Measurements from ENCODE around the gene PCSK4.

Gene PCSK4

DNA sequence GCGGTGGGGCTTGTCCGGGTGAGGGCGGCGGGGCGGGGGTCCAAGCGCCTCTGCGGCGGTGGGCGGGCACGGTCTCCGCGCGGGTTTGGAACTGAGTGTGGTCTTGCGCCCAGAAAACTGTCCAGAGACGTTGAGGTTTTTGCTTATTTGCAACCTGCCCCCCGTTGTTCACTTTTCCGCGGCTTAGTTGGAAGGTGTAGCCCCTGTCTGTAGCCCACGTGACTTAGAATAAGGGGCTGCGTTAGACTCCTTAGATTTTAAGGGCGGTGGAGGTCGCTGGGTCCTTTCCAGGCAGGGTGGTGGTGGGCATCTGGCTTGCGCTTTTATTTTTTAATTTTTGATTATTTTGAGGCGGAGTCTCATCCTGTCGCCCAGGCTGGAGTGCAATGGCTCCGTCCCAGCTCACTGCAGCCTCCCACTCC lies 51.2 kb downstream of the PCSK4 start:
- no peak for DNase-seq (ENCODE audit: low read depth in 2 of 2)
- H3K4me3 ChIP-seq (replicated peaks in 1 of 2; ENCODE audit: low read depth in 2 of 2, low read length in 2 of 2) = peak overlapping the region; percentile 76 to 90
- TF ChIP-seq CTCF (IDR thresholded peaks at IDR 0.05; ENCODE audit: low read depth, low read length) = no peak

DNA sequence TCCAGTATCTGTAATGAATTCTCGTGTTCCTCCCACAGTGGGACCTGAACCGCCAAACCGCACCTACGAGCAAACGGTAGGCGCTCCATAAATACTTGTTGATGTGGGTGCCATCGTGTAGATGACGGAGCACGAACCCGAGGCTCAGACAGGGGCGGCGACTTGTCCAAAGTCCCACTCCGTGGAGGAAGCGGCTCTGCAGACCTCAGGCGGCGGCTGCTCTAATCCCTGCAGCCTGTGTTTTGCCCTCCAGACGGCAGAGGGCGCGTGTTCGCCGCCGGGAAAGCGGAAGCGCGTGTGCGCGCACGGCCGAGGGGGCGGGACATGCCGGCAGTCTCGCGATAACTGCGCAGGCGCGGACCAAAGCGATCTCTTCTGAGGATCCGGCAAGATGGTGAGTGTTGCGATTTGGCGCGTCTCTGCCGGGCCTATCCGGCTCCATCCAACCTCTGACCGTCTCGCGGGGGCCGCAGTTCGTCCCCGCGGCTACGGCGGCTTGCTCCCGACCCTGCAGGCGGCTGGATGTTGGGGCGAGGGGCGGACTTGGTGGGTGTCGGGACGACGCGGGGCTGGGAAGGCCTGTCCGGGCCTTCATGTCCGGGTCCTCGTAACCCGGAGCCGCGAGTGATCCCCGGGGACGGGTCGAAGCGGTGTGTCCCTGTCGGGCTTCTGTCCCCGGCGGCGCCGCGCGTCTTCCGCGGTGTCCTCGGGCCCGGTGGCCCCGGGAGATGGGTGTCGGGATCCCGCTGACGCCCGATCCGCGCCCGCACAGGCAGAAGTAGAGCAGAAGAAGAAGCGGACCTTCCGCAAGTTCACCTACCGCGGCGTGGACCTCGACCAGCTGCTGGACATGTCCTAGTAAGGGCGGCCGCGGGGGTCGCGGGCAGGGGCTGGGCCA lies 51.9 kb downstream of the PCSK4 start, which contains the start of gene RPS15:
Gene RPS15 (plus strand): TSS at position 362 of the 898 bp plus-strand sequence. CDS start 30 bp downstream, at position 392.
- TF ChIP-seq CTCF (IDR thresholded peaks at IDR 0.05; ENCODE audit: low read depth, low read length) = peak; percentile 97
- DNase-seq (ENCODE audit: low read depth in 2 of 2) = peak; percentile 96 to 98
- H3K4me3 ChIP-seq (replicated peaks in 1 of 2; ENCODE audit: low read depth in 2 of 2, low read length in 2 of 2) = peak within 1 kb of the TSS; percentile 76 to 90

DNA sequence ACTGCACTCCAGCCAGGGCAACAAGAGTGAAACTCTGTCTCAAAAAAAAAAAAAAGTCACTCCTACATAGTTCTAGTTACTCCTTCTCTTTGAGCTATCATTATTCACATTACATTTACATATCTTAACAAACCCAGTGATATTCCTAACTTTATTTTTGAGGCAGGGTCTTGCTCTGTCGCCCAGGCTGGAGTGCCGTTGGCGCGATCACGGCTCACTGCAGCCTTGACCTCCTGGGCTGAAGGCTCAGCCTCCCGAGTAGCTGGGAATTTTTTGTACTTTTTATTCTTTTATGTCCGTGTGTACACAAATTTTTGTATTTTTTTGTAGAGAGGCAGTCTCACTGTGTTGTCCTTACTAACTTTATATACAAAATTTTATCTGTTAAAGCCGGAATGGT lies 52.5 kb downstream of the PCSK4 start:
- no peak for TF ChIP-seq CTCF (IDR thresholded peaks at IDR 0.05; ENCODE audit: low read depth, low read length)
- no peak for DNase-seq (ENCODE audit: low read depth in 2 of 2)
- no peak overlapping the region for H3K4me3 ChIP-seq (replicated peaks in 1 of 2; ENCODE audit: low read depth in 2 of 2, low read length in 2 of 2)

- TF ChIP-seq CTCF (IDR thresholded peaks at IDR 0.05; ENCODE audit: low read depth, low read length) = no peak
Measured at GRCh38 chr19:1435378-1435989, 54.7 kb downstream of the PCSK4 start.

GRCh38 chr19:1434577-1435060 lies 55.5 kb downstream of the PCSK4 start:
- TF ChIP-seq CTCF (IDR thresholded peaks at IDR 0.05; ENCODE audit: low read depth, low read length) = no peak
- DNase-seq (ENCODE audit: low read depth in 2 of 2) = no peak
- no peak overlapping the region for H3K4me3 ChIP-seq (replicated peaks in 1 of 2; ENCODE audit: low read depth in 2 of 2, low read length in 2 of 2)

More at GRCh38 chr19:1435378-1435989, 54.7 kb downstream of the PCSK4 start:
- no peak overlapping the region for H3K4me3 ChIP-seq (replicated peaks in 1 of 2; ENCODE audit: low read depth in 2 of 2, low read length in 2 of 2)
- DNase-seq (ENCODE audit: low read depth in 2 of 2) = no peak

DNA sequence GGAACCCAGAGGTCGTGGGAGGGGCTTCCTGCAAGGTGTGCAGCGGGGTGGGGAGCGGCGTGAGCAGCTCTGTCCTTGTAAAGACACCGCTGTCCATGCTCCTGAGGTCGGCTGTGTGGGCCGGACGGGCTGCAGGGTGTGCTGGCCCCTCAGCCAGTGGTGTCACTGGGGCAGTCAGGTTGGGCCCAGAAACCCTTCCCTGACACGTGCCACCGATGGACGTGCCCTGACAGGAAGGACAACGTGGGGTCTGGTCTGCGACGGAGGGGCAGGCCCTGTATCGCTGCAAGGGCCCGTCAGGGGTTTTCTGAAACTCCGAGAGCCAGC lies 56.1 kb downstream of the PCSK4 start:
- H3K4me3 ChIP-seq (replicated peaks in 1 of 2; ENCODE audit: low read depth in 2 of 2, low read length in 2 of 2) = no peak overlapping the region
- no peak for TF ChIP-seq CTCF (IDR thresholded peaks at IDR 0.05; ENCODE audit: low read depth, low read length)
- DNase-seq (ENCODE audit: low read depth in 2 of 2) = no peak

Measured in cardiac fibroblast (primary cell).